HK-2 (cell line): ENCODE results near the gene VMP1.
"Not testable (repeated sequence)": the region's sequence is repeated elsewhere in the genome, so short reads cannot be mapped to it uniquely, and the experiment has no call there.

ENCODE experiments used
- DNase-seq: peaks from one replicate; pipeline ENCODE4 v3.0.0-alpha.2; 2018; ENCODE audit not compliant: unreplicated experiment

The VMP1 gene

DNA sequence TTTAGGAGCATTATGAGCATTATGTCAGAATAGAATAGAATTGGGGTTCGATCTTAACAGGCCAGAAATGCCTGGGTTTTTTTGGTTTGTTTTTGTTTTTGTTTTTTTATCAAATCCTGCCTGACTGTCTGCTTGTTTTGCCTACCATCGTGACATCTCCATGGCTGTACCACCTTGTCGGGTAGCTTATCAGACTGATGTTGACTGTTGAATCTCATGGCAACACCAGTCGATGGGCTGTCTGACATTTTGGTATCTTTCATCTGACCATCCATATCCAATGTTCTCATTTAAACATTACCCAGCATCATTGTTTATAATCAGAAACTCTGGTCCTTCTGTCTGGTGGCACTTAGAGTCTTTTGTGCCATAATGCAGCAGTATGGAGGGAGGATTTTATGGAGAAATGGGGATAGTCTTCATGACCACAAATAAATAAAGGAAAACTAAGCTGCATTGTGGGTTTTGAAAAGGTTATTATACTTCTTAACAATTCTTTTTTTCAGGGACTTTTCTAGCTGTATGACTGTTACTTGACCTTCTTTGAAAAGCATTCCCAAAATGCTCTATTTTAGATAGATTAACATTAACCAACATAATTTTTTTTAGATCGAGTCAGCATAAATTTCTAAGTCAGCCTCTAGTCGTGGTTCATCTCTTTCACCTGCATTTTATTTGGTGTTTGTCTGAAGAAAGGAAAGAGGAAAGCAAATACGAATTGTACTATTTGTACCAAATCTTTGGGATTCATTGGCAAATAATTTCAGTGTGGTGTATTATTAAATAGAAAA is 133.8 kb downstream of the VMP1 start:
- DNase-seq: peak; percentile 40

DNA sequence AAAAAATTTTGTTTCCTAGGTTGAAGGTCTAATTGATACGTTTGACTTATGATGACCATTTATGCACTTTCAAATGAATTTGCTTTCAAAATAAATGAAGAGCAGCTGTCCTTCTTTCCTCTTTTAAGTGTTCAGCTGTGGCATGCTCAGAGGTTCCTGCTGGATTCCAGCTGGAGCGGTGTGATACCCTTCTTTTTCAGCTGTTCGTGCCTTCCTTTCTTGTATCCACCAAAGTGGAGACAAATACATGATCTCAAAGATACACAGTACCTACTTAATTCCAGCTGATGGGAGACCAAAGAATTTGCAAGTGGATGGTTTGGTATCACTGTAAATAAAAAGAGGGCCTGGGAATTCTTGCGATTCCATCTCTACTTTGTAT is 134.4 kb downstream of the VMP1 start:
- not testable (repeated sequence) for DNase-seq

DNA sequence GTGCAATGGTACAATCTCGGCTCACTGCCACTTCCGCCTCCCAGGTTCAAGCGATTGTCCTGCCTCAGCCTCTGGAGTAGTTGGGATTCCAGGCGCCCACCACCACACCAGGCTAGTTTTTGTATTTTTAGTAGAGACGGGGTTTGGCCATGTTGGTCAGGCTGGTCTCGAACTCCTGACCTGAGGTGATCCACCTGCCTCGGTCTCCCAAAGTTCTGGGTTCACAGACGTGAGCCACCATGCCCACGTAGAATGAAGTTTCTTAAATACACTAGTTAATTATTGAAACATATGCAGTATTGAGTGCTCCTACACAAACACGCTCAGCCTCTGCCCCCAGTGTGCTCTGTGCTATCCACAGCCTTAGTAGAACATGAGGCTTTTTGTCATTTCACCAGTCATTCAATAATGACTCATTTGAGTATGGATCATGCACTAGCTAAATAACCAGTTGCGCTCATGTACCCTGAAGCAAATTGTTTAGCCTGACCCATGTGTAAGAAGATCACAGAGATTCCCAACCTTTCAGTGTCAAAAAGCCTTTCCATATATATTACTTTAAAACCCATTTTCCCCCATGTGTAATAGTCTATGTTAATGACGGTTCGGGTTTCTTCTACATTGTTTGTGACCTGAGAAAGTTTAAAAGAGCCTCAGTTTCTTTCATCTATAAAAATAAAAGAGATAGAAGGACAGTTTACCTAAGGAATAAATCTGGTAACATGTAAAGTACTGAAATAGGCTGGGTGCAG is 135.6 kb downstream of the VMP1 start:
- DNase-seq: peak; percentile 95

DNA sequence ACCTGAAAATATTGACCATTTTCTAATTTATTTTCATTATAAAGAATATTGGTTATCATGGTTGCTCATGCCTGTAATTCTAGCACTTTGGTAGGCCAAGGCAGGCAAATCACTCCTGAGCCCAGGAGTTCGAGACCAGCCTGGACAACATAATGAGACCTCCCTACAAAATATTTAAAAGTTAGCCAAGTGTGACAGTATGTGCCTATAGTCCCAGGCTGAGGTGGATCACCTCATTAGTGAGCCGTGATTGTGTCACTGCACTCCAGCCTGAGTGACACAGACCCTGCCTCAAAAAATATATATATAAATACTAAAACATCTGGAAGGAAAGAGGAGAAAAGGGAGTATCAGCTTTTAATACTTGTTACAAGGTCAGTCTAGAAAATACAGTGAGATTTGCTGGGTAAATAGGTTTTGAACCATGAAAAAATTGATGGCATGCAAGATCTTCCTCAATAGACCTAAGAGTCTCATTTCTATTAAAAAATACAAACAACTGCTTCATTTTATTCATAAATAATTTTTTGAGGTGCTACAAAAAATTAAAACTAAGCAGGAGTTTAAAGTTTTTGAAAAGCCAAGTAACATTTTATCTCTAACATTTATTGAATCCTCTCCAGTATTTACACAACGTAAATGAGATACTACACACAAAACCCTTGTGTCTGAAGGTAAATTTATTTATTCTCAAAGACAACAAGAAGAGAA is 137.6 kb downstream of the VMP1 start:
- peak; percentile 64 for DNase-seq

DNA sequence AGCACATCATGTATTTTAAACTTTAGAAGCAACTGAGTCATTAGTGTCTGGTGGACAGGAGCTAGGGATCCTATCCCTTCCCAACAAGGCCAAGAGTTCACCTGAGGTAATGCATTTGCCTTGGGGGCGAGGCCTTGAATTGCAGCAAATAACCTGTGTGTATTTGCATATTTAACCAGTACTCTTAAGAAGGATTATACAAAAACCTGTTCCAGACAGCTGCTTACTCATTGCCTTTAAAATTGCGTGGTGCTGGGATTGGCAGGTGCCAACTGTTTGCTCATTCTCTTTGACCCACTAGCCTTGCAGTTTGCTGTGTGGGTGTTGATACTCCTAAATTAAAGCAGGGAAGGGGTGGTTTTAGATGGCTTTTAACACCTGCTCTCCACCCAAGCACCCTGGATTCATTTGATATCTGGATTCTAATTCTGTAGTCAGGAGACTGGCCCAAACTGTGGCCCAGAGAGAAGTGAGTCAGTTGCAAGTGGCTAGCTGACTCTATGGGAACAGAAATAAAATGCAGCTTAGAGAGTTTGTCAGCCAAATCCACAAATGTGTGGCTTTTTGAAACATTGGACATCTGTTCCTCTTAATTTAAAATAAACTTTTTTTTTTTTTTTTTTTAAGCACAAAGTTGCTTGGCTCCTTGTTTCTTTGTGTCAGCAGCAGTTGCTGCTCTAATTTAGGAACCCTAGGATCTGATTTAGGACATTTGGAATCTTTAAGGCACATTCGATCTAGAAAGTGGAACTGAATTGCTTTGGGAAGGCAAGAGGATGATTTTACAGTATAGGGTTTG is 138.3 kb downstream of the VMP1 start:
- peak; percentile 67 for DNase-seq

DNA sequence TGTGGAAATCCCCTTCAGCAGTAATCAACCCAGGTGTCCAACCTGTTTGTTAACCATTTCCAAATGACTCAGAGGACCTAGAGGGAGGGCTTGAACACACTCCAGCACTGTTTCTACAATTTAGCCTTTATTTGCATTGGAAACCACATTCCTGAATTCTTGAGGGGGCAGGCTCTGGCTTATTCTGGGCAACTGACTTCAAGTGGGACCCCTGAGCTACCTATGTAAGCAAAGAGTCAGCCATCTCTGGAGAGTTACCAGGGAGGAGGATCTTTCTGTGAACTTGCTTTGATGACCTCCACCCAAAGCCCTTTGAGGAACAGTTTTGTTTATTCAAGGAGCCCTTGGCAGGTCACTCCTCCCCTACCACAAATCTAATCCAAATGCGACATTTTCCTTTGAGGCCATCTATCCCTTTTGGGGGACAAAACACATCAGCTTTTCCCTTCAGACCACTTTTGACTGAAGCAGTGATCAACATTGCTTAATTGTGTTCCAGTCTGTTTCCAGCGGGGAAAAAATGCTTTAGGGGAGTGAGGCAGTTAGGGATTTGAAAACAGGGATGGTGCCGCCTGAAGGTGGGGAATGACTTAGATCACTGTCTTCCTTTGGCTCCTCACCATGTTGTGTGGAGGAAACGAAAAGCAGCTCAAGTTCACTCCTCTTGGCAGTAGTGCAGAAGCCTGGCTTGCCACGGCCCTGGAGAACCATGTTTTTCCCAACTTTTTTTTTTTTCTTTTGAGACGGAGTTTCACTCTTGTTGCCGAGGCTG is 139.1 kb downstream of the VMP1 start:
- DNase-seq: peak; percentile 79

DNA sequence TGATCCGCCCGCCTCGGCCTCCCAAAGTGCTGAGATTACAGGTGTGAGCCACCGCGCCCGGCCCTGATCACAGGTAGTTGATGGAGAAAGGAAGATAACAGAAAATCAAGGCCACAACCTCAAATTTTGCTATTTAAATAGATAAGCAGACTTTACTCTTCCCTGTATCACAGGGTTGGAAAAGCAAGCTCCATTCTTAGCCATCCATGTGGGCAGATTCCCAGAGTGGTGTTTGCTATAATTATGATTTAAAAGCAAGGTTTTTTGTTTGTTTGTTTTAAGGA is 140.9 kb downstream of the VMP1 start:
- no peak for DNase-seq

DNA sequence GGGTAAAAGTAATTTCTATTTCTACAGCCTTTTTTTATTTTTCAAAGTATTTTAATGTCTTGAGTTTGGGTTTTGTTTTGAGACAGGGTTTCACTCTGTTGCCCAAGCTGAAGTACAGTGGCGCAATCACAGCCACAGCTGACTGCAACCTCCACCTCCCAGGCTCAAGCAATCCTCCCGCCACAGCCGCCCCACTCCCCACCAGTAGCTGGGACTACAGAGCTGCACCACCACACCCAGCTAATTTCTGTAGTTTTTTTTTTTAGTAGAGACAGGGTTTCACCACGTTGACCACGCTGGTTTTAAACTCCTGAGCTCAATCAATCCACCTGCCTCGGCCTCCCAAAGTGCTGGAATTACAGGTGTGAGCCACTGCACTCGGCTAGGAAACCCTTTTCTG is 141.3 kb downstream of the VMP1 start:
- DNase-seq: peak; percentile 21

DNA sequence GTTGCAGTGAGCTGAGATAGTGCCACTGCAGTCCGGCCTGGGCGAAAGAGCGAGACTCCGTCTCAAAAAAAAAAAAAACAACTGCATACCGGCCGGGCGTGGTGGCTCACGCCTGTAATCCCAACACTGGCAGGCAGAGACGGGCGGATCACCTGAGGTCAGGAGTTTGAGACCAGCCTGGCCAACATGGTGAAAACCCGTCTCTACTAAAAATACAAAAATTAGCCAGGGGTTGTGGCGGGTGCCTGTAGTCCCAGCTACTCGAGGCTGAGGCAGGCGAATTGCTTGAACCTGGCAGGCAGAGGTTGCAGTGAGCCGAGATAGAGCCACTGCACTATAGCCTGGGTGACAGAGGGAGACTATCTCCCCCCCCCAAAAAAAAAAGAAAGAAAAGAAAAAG is 142.9 kb downstream of the VMP1 start:
- DNase-seq: not testable (repeated sequence)

DNA sequence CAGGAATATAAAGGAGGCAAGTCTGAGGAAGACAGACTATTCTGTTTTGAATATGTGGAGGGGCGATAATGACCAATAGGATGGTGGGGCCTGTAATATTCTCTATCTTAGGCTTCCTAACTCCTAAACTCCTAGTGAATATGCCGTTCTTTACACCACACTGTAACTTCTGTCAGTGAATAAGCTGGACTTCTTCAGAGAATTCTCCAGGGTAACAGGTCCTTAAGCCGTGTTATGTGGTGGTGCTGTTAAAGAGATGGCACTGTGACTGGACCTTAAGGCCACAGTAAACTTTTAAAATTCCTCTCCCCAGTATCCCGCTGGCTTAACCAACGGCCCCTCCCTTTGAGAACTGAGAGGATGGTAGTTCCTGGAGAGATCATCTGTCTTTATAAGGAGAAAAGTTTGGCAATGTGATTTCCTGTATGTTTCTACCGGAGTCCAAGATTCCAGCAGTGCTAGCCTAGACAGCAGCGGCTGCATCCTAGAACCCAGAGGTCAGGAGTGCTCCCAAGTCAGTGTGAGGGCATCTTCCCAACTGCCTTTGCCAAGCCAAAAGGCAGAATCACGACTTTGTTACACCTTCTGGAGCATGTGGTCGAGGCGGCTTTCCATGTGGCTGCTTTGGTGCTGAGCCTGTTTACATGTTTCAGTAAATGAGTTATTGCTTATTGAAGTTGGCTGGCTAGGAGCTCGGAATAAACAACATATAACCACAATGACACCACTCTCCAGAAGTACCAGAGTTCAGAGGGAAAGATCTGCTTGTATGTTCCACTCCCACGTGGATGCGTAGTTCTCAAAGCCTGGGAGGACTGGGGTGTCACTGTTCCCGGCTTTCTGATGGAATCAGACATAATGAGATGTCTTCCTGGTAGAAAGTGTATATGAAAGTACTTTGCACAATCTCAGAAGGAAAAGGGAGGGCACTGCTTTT is 144.3 kb downstream of the VMP1 start:
- DNase-seq: peak; percentile 18

DNA sequence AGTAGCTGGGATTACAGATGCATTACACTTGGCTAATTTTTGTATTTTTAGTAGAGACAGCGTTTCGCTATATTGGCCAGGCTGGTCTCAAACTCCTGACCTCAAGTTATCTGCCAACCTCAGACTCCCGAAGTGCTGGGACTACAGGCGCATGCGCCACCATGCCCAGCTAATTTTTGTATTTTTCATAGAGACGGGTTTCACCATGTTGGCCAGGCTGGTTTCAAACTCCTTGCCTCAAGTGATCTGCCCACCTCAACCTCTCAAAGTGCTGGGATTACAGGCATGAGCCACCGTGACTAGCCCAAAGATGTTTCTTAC is 145.4 kb downstream of the VMP1 start:
- DNase-seq: not testable (repeated sequence)

DNA sequence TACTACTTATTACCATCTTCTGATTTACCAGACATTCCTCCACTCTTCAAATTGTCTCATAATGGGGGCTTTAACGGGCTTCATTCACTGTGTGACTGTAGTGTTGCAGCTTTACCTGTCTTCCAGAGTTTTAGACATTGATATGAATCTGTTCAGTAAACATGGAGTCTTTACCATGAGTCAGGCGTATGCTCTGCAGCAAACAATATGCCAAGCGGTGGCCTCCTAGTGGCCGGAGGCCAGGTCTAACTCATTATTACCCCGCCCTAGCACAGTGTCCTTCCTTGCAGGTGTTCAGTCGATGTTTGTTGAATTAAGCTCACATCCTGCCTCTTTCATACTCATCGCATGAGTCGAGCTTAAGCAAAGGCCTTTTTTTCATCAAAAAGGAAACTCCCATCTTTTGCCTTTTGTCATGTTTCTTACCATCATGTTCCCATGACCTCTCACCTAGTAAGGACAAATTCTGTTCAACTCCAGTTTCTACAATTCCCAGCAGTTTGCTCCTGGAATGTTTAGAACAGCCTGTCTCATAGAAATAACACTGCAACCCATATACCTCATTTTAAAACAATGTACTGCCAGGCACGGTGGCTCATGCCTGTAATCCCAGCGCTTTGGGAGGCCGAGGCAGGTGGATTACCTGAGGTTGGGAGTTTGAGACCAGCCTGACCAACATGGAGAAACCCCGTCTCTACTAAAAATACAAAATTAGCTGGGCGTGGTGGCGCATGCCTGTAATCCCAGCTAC is 145.9 kb downstream of the VMP1 start:
- DNase-seq: peak; percentile 77

DNA sequence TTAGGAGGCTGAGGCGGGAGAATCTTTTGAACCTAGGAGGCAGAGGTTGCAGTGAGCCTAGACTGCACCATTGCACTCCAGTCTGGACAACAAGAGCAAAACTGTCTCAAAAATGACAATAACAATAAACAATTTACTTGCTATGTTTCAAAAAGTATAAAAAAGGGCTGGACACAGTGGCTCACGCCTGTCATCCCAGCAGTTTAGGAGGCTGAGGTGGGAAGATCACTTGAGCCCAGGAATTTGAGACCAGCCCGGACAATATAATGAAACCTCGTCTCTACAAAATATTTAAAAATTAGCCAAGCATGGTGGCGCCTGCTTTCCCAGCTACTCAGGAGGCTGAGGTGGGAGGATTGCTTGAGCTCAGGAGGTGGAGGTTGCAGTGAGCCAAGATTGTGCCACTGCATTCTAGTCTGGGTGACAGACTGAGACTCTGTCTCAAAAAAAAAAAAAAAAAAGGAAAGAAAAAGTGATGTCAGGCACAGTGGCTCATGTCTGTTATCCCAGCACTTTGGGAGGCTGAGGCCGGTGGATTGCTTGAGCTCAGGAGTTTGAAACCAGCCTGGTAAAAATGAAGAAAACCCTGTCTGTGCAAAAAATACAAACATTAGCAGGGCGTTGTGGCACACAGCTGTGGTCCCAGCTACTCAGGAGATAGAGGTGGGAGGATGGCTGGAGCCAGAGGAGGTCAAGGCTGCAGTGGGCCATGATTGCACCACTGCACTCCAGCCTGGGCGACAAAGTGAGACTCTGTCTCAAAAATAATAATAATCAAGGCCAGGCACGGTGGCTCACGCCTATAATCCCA is 146.7 kb downstream of the VMP1 start:
- DNase-seq: not testable (repeated sequence)

DNA sequence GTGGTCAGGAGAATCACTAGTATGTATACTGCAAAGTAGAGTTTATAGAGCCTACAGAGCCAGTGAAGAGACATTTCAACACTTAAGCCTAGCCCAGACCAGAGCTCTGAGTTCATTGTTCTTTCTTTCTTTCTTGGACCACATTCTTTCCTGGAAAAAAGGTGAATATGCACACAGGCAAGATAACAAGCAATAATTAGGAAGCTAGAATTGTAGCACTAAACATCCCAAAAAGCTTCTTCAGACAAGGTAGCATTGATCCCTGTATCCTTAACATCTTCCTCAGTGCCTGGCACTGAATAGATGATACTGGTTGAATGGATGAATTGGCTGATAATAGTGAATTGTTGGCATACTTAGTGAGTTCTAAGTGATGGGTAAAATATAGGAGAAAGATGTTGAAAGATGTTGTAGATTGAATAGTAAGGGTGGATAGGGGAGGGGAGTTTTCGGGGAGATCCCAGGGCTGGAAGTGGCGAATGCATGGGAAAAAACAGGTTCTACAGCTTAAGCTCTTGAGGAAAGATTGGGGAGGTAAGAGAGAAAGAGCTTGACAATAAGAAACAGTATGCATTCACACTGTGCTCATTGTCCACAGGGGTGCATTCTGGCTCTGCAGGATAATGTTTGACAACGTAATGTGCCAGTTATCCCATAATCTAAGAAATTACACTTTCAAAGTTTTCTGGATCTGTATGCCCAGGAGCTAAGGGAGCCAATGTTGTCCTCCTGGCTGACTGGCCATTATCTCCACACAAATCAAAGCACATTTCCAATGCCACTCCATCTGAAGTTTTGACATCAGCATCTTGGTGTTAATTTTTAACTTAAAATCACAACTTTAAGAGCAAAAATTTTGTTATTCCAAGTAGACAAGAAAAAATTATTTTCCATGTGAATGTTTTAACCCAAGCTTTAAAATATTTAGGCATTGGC is 149.7 kb downstream of the VMP1 start:
- no peak for DNase-seq

DNA sequence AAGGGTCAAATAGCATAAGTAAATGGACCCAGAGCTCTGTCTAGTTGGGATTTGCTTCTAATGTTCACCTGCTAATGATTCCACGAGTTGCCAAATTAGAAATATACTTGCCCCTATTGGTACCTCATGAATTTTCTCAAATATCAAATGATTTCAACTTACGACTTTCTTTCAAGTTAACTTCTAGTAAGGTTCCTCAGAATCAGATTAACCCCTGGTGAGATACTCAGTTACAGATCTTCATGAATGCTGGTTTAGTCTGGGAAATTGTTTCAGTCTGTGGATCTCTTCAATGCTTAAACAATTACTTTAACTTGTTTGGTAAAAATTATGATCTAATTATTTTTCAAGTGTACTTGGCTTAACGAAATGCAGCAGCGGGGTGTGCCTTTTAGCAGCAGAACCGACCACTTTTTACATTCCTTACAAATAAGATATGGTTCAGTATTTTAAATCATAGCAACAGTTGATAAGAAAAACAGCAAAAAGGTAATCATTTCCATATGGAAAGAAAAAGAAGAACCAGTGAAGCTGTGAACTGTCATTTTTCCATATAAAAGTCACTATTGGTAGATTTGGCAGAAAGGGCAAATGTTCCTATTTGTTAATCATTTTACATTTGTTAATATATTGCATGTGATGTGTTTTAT is 150.8 kb downstream of the VMP1 start:
- no peak for DNase-seq

DNA sequence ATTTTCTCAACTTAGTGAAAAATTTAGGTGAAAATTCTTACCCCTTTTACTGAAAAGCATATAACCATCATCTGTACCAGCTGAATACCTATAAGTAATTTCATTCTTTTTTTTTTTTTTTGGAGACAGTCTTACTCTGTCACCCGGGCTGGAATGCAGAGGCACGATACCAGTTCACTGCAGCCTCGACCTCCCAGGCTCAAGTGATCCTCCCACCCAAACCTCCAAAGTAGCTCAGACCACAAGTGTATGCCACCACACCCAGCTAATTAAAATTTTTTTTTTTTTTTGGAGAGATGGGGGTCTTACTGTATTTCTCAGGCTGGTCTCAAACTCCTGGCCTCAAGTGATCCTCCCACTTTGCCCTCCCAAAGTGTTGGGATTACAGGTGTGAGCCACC is 151.5 kb downstream of the VMP1 start:
- no peak for DNase-seq

DNA sequence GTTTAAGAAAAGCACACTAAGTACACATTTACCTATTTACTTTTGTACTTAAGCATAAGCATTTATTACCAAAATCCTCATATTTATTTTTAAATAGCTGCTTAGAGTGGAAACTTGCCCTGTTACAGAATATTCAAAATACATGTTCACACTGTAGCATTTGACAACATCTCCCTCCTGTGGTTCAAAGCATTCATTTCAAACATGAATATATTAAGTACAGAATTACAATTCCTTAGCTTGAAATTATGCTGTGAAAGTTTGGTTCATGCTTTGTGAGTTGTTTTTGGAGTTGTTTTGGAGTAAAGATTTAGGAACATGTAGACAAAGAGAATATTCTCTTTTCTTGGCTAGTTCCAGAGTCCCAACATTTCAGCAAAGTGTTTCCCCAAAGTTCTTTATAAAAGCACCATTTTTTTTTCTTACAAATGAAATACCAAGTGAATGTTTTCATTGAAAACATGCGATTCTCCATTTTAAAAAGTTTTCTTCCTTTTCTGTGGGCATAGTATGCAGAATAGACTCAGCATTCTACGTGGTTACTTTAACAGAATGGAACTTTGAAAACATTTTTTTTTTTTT is 152.1 kb downstream of the VMP1 start:
- no peak for DNase-seq
